ENCODE data around the gene CNR2.
"Not testable (repeated sequence)": the region's sequence is repeated elsewhere in the genome, so short reads cannot be mapped to it uniquely, and the experiment has no call there.

Gene CNR2

GRCh38 chr1:23862640-23863039, 50.5 kb downstream of the CNR2 start:
- Mint-ChIP-seq H3K4me1 (peaks cover 6% of the 10 kb centered on the region), H3K27me3 (ENCODE audit: low read depth, poor library complexity) (peaks cover 43% of the 10 kb centered on the region), H3K36me3 (ENCODE audit: low read depth) (peaks cover 4% of the 10 kb centered on the region), H3K27ac (no peak overlapping the region), H3K4me3 (no peak overlapping the region), H3K9me3 (no peaks in the 10 kb centered on the region)
- TF ChIP-seq CTCF (IDR thresholded peaks at IDR 0.05) = no peak
- DNase-seq = no peak

GRCh38 chr1:23854568-23854967, 58.6 kb downstream of the CNR2 start:
- Mint-ChIP-seq H3K9me3 (peaks cover 15% of the 10 kb centered on the region), H3K36me3 (ENCODE audit: low read depth) (peaks cover 12% of the 10 kb centered on the region), H3K4me1 (no peaks in the 10 kb centered on the region), H3K27ac (no peak overlapping the region), H3K27me3 (ENCODE audit: low read depth, poor library complexity) (no peaks in the 10 kb centered on the region), H3K4me3 (no peak overlapping the region)
- DNase-seq = no peak
- TF ChIP-seq CTCF (IDR thresholded peaks at IDR 0.05) = no peak

- Mint-ChIP-seq H3K36me3 (ENCODE audit: low read depth) (peaks cover 15% of the 10 kb centered on the region), H3K9me3 (peaks cover 20% of the 10 kb centered on the region)
- H3K27ac Mint-ChIP-seq; H3K27me3 Mint-ChIP-seq (ENCODE audit: low read depth, poor library complexity); H3K4me1 Mint-ChIP-seq; H3K4me3 Mint-ChIP-seq; DNase-seq: not testable (repeated sequence)
Measured at GRCh38 chr1:23853124-23853523, 60.0 kb downstream of the CNR2 start.

GRCh38 chr1:23851406-23851805, 61.8 kb downstream of the CNR2 start:
- not testable (repeated sequence) for DNase-seq; H3K27me3 Mint-ChIP-seq (ENCODE audit: low read depth, poor library complexity); H3K27ac Mint-ChIP-seq; H3K4me1 Mint-ChIP-seq; H3K4me3 Mint-ChIP-seq
- H3K36me3 Mint-ChIP-seq (ENCODE audit: low read depth) = peaks cover 27% of the 10 kb centered on the region
- H3K9me3 Mint-ChIP-seq = peaks cover 33% of the 10 kb centered on the region

GRCh38 chr1:23848673-23849616, 64.2 kb downstream of the CNR2 start:
- Mint-ChIP-seq H3K4me3 (no peak overlapping the region), H3K9me3 (peaks cover 27% of the 10 kb centered on the region), H3K27ac (no peak overlapping the region), H3K27me3 (ENCODE audit: low read depth, poor library complexity) (peaks cover under 1% of the 10 kb centered on the region), H3K36me3 (ENCODE audit: low read depth) (peaks cover 21% of the 10 kb centered on the region), H3K4me1 (no peaks in the 10 kb centered on the region)
- TF ChIP-seq CTCF (IDR thresholded peaks at IDR 0.05) = no peak
- no peak for DNase-seq

- H3K4me3 Mint-ChIP-seq, DNase-seq: not testable (repeated sequence)
- H3K27me3 Mint-ChIP-seq (ENCODE audit: low read depth, poor library complexity) = peaks cover 13% of the 10 kb centered on the region
Measured at GRCh38 chr1:23847482-23848095, 65.6 kb downstream of the CNR2 start.

GRCh38 chr1:23845163-23845562, 68.0 kb downstream of the CNR2 start:
- Mint-ChIP-seq H3K4me3 (no peak overlapping the region), H3K9me3 (peaks cover 18% of the 10 kb centered on the region), H3K36me3 (ENCODE audit: low read depth) (peaks cover 17% of the 10 kb centered on the region), H3K27me3 (ENCODE audit: low read depth, poor library complexity) (peaks cover 34% of the 10 kb centered on the region), H3K27ac (no peak overlapping the region), H3K4me1 (no peaks in the 10 kb centered on the region)
- no peak for TF ChIP-seq CTCF (IDR thresholded peaks at IDR 0.05)
- no peak for DNase-seq

More at GRCh38 chr1:23847482-23848095, 65.6 kb downstream of the CNR2 start:
- not testable (repeated sequence) for H3K4me1 Mint-ChIP-seq, H3K27ac Mint-ChIP-seq
- Mint-ChIP-seq H3K36me3 (ENCODE audit: low read depth) (peaks cover 17% of the 10 kb centered on the region), H3K9me3 (peaks cover 23% of the 10 kb centered on the region)

All from nephron progenitor cell (in vitro differentiated cells).